Breast epithelium (tissue), 3 donors: ENCODE measurements around the gene SIN3B.

Experiments used
- POLR2A ChIP-seq: fragments of 450-650 bp; IDR thresholded peaks from one replicate; pipeline ENCODE4 v1.6.1; 2016; ENCODE audit warnings: antibody characterized with exemption, mild to moderate bottlenecking, moderate library complexity
- TF ChIP-seq, protein P1 (sequence below), 3 donors: fragments of 450-650 bp; IDR thresholded peaks; one replicate each; pipeline ENCODE4 v1.5.1; 2016 to 2017; ENCODE audit warnings: antibody characterized with exemption in 3 of 3, mild to moderate bottlenecking in 3 of 3, moderate library complexity in 3 of 3

DNA sequence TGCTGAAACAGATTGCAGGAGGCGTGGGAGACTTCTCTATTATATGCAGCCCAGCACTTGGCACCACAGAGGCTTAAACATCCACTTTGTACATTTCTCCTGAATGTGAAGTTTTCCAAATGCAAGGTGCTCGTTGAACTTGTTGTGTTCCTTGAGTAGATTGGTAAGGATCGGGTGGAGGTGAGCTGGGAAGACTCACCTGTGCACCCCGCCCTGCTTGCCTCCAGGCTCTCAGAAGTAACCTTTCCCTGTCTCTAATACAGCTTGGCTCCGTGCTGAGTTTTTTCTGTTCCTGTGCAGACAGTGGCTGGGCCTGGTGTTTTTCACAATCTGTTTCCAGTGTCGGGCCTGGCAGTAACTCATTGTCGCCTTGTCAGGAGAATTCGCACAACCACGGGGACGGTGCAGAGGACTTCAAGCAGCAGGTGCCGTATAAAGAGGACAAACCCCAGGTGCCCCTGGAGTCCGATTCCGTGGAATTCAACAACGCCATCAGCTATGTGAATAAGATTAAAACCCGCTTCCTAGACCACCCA lies 12.3 kb downstream of the SIN3B start:
- TF ChIP-seq, protein P1, sequence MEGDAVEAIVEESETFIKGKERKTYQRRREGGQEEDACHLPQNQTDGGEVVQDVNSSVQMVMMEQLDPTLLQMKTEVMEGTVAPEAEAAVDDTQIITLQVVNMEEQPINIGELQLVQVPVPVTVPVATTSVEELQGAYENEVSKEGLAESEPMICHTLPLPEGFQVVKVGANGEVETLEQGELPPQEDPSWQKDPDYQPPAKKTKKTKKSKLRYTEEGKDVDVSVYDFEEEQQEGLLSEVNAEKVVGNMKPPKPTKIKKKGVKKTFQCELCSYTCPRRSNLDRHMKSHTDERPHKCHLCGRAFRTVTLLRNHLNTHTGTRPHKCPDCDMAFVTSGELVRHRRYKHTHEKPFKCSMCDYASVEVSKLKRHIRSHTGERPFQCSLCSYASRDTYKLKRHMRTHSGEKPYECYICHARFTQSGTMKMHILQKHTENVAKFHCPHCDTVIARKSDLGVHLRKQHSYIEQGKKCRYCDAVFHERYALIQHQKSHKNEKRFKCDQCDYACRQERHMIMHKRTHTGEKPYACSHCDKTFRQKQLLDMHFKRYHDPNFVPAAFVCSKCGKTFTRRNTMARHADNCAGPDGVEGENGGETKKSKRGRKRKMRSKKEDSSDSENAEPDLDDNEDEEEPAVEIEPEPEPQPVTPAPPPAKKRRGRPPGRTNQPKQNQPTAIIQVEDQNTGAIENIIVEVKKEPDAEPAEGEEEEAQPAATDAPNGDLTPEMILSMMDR (IDR thresholded peaks at IDR 0.05), result no peak
- TF ChIP-seq POLR2A, result no peak
